Vagina (tissue), 2 donors: ENCODE measurements around the gene DNAJC5.

ENCODE experiments used
- POLR2AphosphoS5 ChIP-seq, 2 donors: sonication (generic); formaldehyde crosslinking; IDR thresholded peaks; one replicate each; pipeline ENCODE4 v1.9.0; 2017; ENCODE audit warnings: antibody characterized with exemption in 2 of 2, mild to moderate bottlenecking in 2 of 2, low read depth in 1 of 2; ENCODE audit not compliant: insufficient read depth in 1 of 2
- TF ChIP-seq, protein P1 (sequence below), 3 experiments: fragments of 450-650 bp in 2 of 3; fragments of 200-600 bp in 1 of 3; sonication (generic) in 1 of 3; IDR thresholded peaks; one replicate each; pipeline ENCODE4 v1.5.1; 2017 to 2019; ENCODE audit warnings: antibody characterized with exemption in 3 of 3, mild to moderate bottlenecking in 2 of 3, moderate library complexity in 2 of 3

DNA sequence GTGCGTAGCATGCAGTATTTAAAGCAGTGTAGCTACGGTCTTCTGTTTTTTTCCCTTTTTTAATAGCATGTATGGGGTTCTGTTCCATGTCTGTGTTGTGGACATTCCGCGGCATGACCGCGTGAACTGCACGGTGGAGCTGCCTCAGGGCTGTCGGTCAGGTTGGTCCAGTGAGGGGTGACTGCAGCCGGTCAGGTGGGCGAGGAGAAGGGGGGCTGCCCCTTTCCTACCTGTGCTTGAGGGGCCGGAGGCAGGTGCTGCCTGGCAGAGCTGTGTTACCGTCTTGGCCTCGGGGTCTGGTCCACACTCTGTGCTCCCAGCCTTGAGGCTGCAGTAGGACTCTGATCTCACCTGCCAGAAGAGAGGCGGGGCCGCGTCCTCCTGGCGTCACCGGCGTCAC, 36.8 kb downstream of the DNAJC5 start:
- TF ChIP-seq POLR2AphosphoS5 (IDR thresholded peaks at IDR 0.05; ENCODE audit: insufficient read depth in 1 of 2, low read depth in 1 of 2) = no peak
- TF ChIP-seq, protein P1, sequence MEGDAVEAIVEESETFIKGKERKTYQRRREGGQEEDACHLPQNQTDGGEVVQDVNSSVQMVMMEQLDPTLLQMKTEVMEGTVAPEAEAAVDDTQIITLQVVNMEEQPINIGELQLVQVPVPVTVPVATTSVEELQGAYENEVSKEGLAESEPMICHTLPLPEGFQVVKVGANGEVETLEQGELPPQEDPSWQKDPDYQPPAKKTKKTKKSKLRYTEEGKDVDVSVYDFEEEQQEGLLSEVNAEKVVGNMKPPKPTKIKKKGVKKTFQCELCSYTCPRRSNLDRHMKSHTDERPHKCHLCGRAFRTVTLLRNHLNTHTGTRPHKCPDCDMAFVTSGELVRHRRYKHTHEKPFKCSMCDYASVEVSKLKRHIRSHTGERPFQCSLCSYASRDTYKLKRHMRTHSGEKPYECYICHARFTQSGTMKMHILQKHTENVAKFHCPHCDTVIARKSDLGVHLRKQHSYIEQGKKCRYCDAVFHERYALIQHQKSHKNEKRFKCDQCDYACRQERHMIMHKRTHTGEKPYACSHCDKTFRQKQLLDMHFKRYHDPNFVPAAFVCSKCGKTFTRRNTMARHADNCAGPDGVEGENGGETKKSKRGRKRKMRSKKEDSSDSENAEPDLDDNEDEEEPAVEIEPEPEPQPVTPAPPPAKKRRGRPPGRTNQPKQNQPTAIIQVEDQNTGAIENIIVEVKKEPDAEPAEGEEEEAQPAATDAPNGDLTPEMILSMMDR (IDR thresholded peaks at IDR 0.05) = no peak
